PC-9 (cell line): Measurements from ENCODE around the gene OS9.

Experiments used
- EZH2 ChIP-seq: fragments of 200-600 bp; sonication (generic); IDR thresholded peaks from 2 replicates; pipeline ENCODE4 v1.8.0; 2017; ENCODE audit warnings: antibody characterized with exemption, low read depth
- TF ChIP-seq, protein P1 (sequence below): fragments of 200-600 bp; sonication (generic); conservative IDR thresholded peaks from 2 replicates; pipeline ENCODE4 v1.6.1; 2017; ENCODE audit warnings: mixed run types, antibody characterized with exemption, mild to moderate bottlenecking, moderate library complexity

GRCh38 chr12:57743769-57744168 lies 49.8 kb downstream of the OS9 start:
- TF ChIP-seq, protein P1, sequence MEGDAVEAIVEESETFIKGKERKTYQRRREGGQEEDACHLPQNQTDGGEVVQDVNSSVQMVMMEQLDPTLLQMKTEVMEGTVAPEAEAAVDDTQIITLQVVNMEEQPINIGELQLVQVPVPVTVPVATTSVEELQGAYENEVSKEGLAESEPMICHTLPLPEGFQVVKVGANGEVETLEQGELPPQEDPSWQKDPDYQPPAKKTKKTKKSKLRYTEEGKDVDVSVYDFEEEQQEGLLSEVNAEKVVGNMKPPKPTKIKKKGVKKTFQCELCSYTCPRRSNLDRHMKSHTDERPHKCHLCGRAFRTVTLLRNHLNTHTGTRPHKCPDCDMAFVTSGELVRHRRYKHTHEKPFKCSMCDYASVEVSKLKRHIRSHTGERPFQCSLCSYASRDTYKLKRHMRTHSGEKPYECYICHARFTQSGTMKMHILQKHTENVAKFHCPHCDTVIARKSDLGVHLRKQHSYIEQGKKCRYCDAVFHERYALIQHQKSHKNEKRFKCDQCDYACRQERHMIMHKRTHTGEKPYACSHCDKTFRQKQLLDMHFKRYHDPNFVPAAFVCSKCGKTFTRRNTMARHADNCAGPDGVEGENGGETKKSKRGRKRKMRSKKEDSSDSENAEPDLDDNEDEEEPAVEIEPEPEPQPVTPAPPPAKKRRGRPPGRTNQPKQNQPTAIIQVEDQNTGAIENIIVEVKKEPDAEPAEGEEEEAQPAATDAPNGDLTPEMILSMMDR: no peak
- no peak for TF ChIP-seq EZH2
